Measurements from ENCODE around the gene HYCC1.
A peak's percentile ranks its signal among the peaks of the same experiment; 100 is the strongest.
"Not testable (repeated sequence)": the region's sequence is repeated elsewhere in the genome, so short reads cannot be mapped to it uniquely, and the experiment has no call there.

HYCC1 gene

GRCh38 chr7:22983257-22983855 lies 30.6 kb downstream of the HYCC1 start:
- DNase-seq (ENCODE audit: insufficient read length, low spot score) (no peak), FAIRE-seq (no peak)
- no peak for TF ChIP-seq POLR2A (IDR thresholded peaks at IDR 0.05; ENCODE audit: low read depth, low read length)

- FAIRE-seq: peak; percentile 89
- DNase-seq (ENCODE audit: insufficient read length, low spot score): no peak
- TF ChIP-seq POLR2A (IDR thresholded peaks at IDR 0.05; ENCODE audit: low read depth, low read length): no peak
Observed at GRCh38 chr7:22980422-22980821, 33.5 kb downstream of the HYCC1 start.

- no peak for TF ChIP-seq POLR2A (IDR thresholded peaks at IDR 0.05; ENCODE audit: low read depth, low read length)
- no peak for DNase-seq (ENCODE audit: insufficient read length, low spot score)
- FAIRE-seq: peak; percentile 73
Observed at GRCh38 chr7:22979861-22980260, 34.1 kb downstream of the HYCC1 start.

- DNase-seq (ENCODE audit: insufficient read length, low spot score) (no peak), FAIRE-seq (peak; percentile 65)
- TF ChIP-seq POLR2A (IDR thresholded peaks at IDR 0.05; ENCODE audit: low read depth, low read length): no peak
Observed at GRCh38 chr7:22979251-22979650, 34.7 kb downstream of the HYCC1 start.

GRCh38 chr7:22974636-22975035 lies 39.3 kb downstream of the HYCC1 start:
- FAIRE-seq: peak; percentile 36
- DNase-seq (ENCODE audit: insufficient read length, low spot score): not testable (repeated sequence)

GRCh38 chr7:22972207-22972606 lies 41.7 kb downstream of the HYCC1 start:
- FAIRE-seq: peak; percentile 91
- no peak for TF ChIP-seq POLR2A (IDR thresholded peaks at IDR 0.05; ENCODE audit: low read depth, low read length)
- DNase-seq (ENCODE audit: insufficient read length, low spot score): no peak

GRCh38 chr7:22969010-22969431 lies 44.9 kb downstream of the HYCC1 start:
- FAIRE-seq: no peak
- no peak for DNase-seq (ENCODE audit: insufficient read length, low spot score)
- TF ChIP-seq POLR2A (IDR thresholded peaks at IDR 0.05; ENCODE audit: low read depth, low read length): no peak

Data from H54 (cell line).